ENCODE data around the gene KCNH4.

GRCh38 chr17:42179335-42179734, 1.6 kb downstream of the KCNH4 start:
- no peak for TF ChIP-seq KDM5B (CRISPR knock-in tag; IDR thresholded peaks at IDR 0.05; ENCODE audit: borderline replicate concordance)
- TF ChIP-seq KDM4B (CRISPR knock-in tag; IDR thresholded peaks at IDR 0.05): no peak
- TF ChIP-seq CTCF (CRISPR knock-in tag; IDR thresholded peaks at IDR 0.05): no peak
- TF ChIP-seq POLR2A (IDR thresholded peaks at IDR 0.05; ENCODE audit: insufficient read depth in 1 of 2, low read depth in 2 of 2, low read length in 2 of 2): no peak
- no peak for TF ChIP-seq IRF1 (CRISPR knock-in tag; IDR thresholded peaks at IDR 0.05; ENCODE audit: low read depth)
- TF ChIP-seq ZNF274 (CRISPR knock-in tag; IDR thresholded peaks at IDR 0.05): no peak
- no peak for TF ChIP-seq SNAPC5 (CRISPR knock-in tag; IDR thresholded peaks at IDR 0.05; ENCODE audit: borderline replicate concordance)
- no peak for TF ChIP-seq ZNF510 (CRISPR knock-in tag; IDR thresholded peaks at IDR 0.05; ENCODE audit: low read depth)
- TF ChIP-seq TEAD2 (CRISPR knock-in tag; IDR thresholded peaks at IDR 0.05): no peak
- no peak for TF ChIP-seq CSRNP1 (CRISPR knock-in tag; IDR thresholded peaks at IDR 0.05)

All from HepG2 (cell line).